ENCODE results near the gene MRPL30. TPM values are rescaled to one million over a fixed set of nuclear protein-coding genes. Genes with fewer than 3 reads are reported as not detected.

The MRPL30 gene
- total and polyA plus RNA-seq, 2 of the 8 experiments (the other 6 are each of a cell fraction or from before 2014, with no cell fraction given), result 22.3 to 46.2 TPM

DNA sequence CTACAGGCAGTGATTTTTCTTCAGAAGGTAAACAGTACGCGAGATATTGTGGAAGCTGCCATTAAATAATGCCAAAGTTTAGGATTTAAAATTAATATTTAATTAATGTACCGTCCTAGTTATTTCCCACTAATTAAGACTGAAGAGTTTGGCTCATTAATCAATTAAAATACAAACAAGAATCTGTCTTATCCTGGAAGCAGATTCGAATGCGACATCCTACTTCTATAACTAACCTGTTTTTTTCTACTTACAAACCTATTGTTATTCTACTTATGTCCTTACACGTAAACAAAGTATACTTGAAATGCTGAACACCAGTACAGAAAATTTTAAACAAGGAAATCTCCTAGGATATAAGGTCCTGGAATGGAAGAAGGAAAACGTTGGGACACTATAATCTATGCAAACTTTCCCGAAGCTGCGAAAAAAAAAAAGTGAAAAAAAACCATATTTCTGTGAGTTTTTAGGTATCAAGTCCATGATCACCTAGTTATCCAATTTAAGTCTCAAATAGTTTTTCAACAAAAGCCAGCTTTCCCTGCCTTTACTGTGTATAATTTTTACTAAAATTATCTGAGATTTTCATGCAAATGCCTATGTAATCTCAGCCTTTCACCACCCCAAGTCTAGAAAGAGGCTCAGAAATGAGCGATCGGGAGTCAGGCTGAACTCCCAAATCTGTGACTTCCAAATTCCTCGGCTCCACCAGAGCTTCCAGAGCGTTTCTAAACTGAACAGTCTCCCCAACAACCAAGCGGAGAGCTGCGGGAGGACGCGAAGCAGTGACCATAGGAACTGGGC is 40.7 kb upstream of the MRPL30 start:
- H3K14ac ChIP-seq (ENCODE audit: insufficient read length), result no peak overlapping the region
- peaks cover 9% of the 10 kb centered on the region for H3K23me2 ChIP-seq (ENCODE audit: low read depth, low read length)
- H3K4me2 ChIP-seq (ENCODE audit: insufficient read depth in 1 of 2, low read depth in 2 of 2, low read length in 2 of 2), result peak overlapping the region; percentile 86 to 89
- no peak overlapping the region for H4K8ac ChIP-seq (ENCODE audit: extremely low read depth, insufficient read depth, low read length)
- WGBS, 2 experiments (ENCODE audit: extremely low coverage in 1 of 2, insufficient coverage in 1 of 2, insufficient read length in 1 of 2, insufficient replicate concordance in 2 of 2, low coverage in 1 of 2, low lambda C conversion rate in 2 of 2, missing lambda C conversion rate in 1 of 2), result 31% methylated on average over 17 of the region's 17 CpGs; no CpG with 5 or more reads in 1 of the 2 experiments
- no peak overlapping the region for H2BK120ac ChIP-seq (replicated peaks; ENCODE audit: low read depth, low read length)
- ChIA-PET CTCF (ENCODE audit: partially characterized antibody) (interaction anchor here (1.1 kb wide), 1 partner anchor 40 kb away, joined by 3 read pairs; no protein-coding TSS in a partner anchor), POLR2A (ENCODE audit: partially characterized antibody) (interaction anchor here (0.6 to 5.0 kb wide), 10 partner anchors 8 to 1492 kb away, joined by 3 to 45 read pairs (median 4); partner anchors contain the start of genes LIPT1, MITD1, MRPL30 and TSGA10)
- peak overlapping the region; percentile 36; the same call in 1 of the 2 replicates for H3K18ac ChIP-seq (ENCODE audit: extremely low read depth, low read length)
- peak overlapping the region; percentile 70 for H4K5ac ChIP-seq (ENCODE audit: insufficient read length, low read depth, low read length)
- no peak overlapping the region for H3K23ac ChIP-seq (ENCODE audit: insufficient read length)
- H3K79me1 ChIP-seq (ENCODE audit: low read depth, low read length), result no peaks in the 10 kb centered on the region
- H3K9ac ChIP-seq (replicated peaks in 1 of 4; ENCODE audit: extremely low read depth in 1 of 4, low read depth in 3 of 4, low read length in 3 of 4), result peak overlapping the region in 3 of 4 experiments; percentile 31 to 44 (median 35); a peak in 4 of 7 replicates
- FAIRE-seq, result no peak
- H3K56ac ChIP-seq (replicated peaks; ENCODE audit: insufficient read length, low read depth, low read length), result no peak overlapping the region
- 0 out of 2 replicates have a peak overlapping the region, but pooled peaks have one; percentile 81 for H2BK5ac ChIP-seq (ENCODE audit: low read depth, low read length)
- H2AK5ac ChIP-seq (ENCODE audit: low read depth, low read length), result no peak overlapping the region
- no peak overlapping the region for H2BK20ac ChIP-seq (ENCODE audit: low read length)
- DNase-seq (ENCODE audit: low read depth in 1 of 2, low spot score in 2 of 2), result no peak
- H3K79me2 ChIP-seq (ENCODE audit: control insufficient read depth in 1 of 2, insufficient read depth in 2 of 2, low read length in 2 of 2), result peaks cover 0 to 5% of the 10 kb centered on the region in 2 experiments; a peak in 1 of 4 replicates
- H3K4me3 ChIP-seq (ENCODE audit: extremely low read depth in 1 of 4, insufficient read depth in 2 of 4, low read depth in 3 of 4, low read length in 4 of 4), result peak overlapping the region; percentile 65 to 83 (median 82)
- H4K20me1 ChIP-seq (replicated peaks in 1 of 2; ENCODE audit: control insufficient read depth in 1 of 2, insufficient read depth in 2 of 2, low read length in 2 of 2), result no peaks in the 10 kb centered on the region
- no peak overlapping the region for H2BK12ac ChIP-seq (ENCODE audit: low read depth, low read length)
- peaks cover 4 to 12% of the 10 kb centered on the region in 2 experiments; a peak in 3 of 4 replicates for H3K9me3 ChIP-seq (ENCODE audit: insufficient read depth in 2 of 2, low read depth in 1 of 2, low read length in 1 of 2)
- H3K27ac ChIP-seq (ENCODE audit: low read depth, low read length), result no peak overlapping the region
- H3K27me3 ChIP-seq (replicated peaks in 1 of 4; ENCODE audit: control insufficient read depth in 3 of 4, extremely low read depth in 1 of 4, insufficient read depth in 3 of 4, low read length in 3 of 4), result no peaks in the 10 kb centered on the region
- no peaks in the 10 kb centered on the region; a peak in 3 of 7 replicates for H3K4me1 ChIP-seq (replicated peaks in 1 of 4; ENCODE audit: control insufficient read depth in 3 of 4, insufficient read depth in 4 of 4, low read length in 3 of 4)
- H2AFZ ChIP-seq (ENCODE audit: low read length), result peak overlapping the region; percentile 77
- no peak overlapping the region for H3K4ac ChIP-seq (replicated peaks; ENCODE audit: insufficient read length, low read depth, low read length)
- H4K91ac ChIP-seq (replicated peaks; ENCODE audit: insufficient read length, low read length), result no peak overlapping the region
- no peak overlapping the region for H2BK15ac ChIP-seq (ENCODE audit: low read length)
- peaks cover 0 to 3% (median 0%) of the 10 kb centered on the region in 4 experiments; a peak in 1 of 8 replicates for H3K36me3 ChIP-seq (ENCODE audit: control insufficient read depth in 2 of 4, insufficient read depth in 4 of 4, low read length in 3 of 4)
- no peak for TF ChIP-seq GTF2F1 (IDR thresholded peaks at IDR 0.05; ENCODE audit: borderline replicate concordance, low read depth, low read length)
- no peak for TF ChIP-seq TEAD4 (IDR thresholded peaks at IDR 0.05; ENCODE audit: low read depth, low read length)
